ENCODE results near the gene TAP2.
A peak's percentile ranks its signal among the peaks of the same experiment; 100 is the strongest.
"Not testable (repeated sequence)": the region's sequence is repeated elsewhere in the genome, so short reads cannot be mapped to it uniquely, and the experiment has no call there.

Gene TAP2

DNA sequence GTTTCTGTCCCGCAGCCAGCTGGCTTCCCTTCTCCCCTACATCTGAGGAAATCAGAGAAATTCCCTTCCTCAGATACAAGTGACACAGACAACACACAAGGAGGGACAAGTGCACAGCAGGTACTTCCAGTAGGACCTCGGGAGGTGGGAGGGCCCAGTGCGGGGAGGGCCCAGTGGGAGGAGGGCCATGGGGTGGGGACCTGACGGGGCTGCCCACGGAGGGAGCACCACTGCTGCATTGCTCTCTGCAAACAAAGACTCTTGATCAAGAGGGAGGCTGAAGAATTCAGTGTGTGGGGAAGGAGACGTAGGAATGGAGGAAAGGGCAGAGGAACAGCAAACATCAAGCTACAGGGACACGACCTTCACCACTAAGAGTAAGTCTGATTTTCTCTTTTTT lies 9.0 kb downstream of the TAP2 start:
- H3K4me1 ChIP-seq (ENCODE audit: control insufficient read depth in 1 of 2, insufficient read depth in 2 of 2, low read length in 2 of 2), result no peaks in the 10 kb centered on the region
- H3K36me3 ChIP-seq (ENCODE audit: control insufficient read depth in 1 of 2, insufficient read depth in 2 of 2, low read length in 2 of 2), result peaks cover 40 to 54% of the 10 kb centered on the region in 2 donors
- no peak overlapping the region for H3K4me3 ChIP-seq (ENCODE audit: low read depth in 1 of 2, low read length in 2 of 2)
- H3K9me3 ChIP-seq (ENCODE audit: control insufficient read depth in 1 of 2, low read length in 2 of 2), result no peaks in the 10 kb centered on the region
- no peak overlapping the region for H3K27ac ChIP-seq (ENCODE audit: low read length)
- H3K27me3 ChIP-seq (ENCODE audit: low read depth, low read length), result no peaks in the 10 kb centered on the region

DNA sequence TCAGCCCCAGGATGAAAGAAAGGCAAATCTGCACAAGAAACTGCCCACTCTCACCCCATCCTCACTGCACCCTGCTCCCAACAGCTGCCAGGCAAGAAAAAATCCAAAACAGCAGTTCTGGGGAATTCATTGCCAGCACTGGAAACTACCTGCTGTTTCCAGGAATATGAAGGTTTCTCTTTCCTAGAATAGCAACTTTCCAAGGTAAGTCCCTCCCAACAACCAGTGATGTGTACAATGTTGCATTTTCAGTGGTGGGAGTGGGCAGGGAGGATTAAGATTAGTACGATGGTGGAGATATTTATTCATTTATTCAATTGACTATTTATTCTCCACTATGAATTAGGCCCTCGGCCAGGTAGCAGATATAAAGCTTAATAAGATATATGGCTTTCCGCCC lies 11.5 kb downstream of the TAP2 start:
- Histone ChIP-seq H3K27me3 (ENCODE audit: low read depth, low read length) (no peaks in the 10 kb centered on the region), H3K27ac (ENCODE audit: low read length) (no peak overlapping the region), H3K36me3 (ENCODE audit: control insufficient read depth in 1 of 2, insufficient read depth in 2 of 2, low read length in 2 of 2) (peaks cover 35 to 46% of the 10 kb centered on the region in 2 donors), H3K9me3 (ENCODE audit: control insufficient read depth in 1 of 2, low read length in 2 of 2) (no peaks in the 10 kb centered on the region), H3K4me1 (ENCODE audit: control insufficient read depth in 1 of 2, insufficient read depth in 2 of 2, low read length in 2 of 2) (no peaks in the 10 kb centered on the region), H3K4me3 (ENCODE audit: low read depth in 1 of 2, low read length in 2 of 2) (no peak overlapping the region)

DNA sequence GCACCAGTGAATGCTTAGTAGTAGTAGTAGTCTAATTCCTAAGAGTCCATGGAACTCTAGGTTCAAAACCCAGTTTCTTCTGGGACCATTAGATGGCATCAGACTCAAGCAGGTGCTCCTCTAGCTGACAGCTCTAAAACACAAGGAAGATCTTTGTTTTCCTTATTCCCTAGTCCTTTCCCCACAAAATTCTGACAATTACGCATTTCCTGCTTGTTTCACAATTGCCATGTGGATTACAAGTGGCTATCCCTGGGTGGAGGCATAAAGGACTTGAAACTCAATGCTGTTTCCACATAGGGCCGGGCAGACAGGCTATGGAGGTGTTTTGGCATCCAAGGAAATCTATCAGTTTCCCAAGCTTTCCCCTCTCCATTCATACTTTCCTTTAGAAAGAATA lies 12.6 kb downstream of the TAP2 start:
- peaks cover 24 to 36% of the 10 kb centered on the region in 2 donors for H3K36me3 ChIP-seq (ENCODE audit: control insufficient read depth in 1 of 2, insufficient read depth in 2 of 2, low read length in 2 of 2)
- no peaks in the 10 kb centered on the region for H3K27me3 ChIP-seq (ENCODE audit: low read depth, low read length)
- H3K4me1 ChIP-seq (ENCODE audit: control insufficient read depth in 1 of 2, insufficient read depth in 2 of 2, low read length in 2 of 2), result no peaks in the 10 kb centered on the region
- H3K27ac ChIP-seq (ENCODE audit: low read length), result no peak overlapping the region
- no peak overlapping the region for H3K4me3 ChIP-seq (ENCODE audit: low read depth in 1 of 2, low read length in 2 of 2)
- no peaks in the 10 kb centered on the region for H3K9me3 ChIP-seq (ENCODE audit: control insufficient read depth in 1 of 2, low read length in 2 of 2)

DNA sequence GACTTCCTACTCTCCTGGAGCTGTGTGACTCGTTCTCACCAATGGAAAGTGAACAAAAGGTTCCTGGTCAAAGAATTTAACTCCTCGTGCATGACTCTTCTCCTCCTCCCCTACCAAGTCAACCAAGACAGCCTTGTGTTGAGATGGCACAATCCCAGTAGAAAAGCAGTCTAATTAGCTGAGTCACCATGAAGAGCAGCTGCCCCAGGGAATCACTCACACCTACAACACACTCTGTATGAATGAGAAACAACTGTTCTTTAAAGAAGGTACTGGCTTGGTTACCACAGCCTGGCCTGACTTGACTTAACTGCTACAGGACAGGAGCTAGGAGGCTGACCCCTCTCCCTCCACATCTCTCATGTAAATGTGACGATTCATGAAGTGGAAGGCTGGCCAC lies 18.8 kb downstream of the TAP2 start:
- no peak overlapping the region for H3K27ac ChIP-seq (ENCODE audit: low read length)
- H3K9me3 ChIP-seq (ENCODE audit: control insufficient read depth in 1 of 2, low read length in 2 of 2), result no peaks in the 10 kb centered on the region
- no peaks in the 10 kb centered on the region for H3K4me1 ChIP-seq (ENCODE audit: control insufficient read depth in 1 of 2, insufficient read depth in 2 of 2, low read length in 2 of 2)
- no peaks in the 10 kb centered on the region for H3K27me3 ChIP-seq (ENCODE audit: low read depth, low read length)
- no peaks in the 10 kb centered on the region for H3K36me3 ChIP-seq (ENCODE audit: control insufficient read depth in 1 of 2, insufficient read depth in 2 of 2, low read length in 2 of 2)
- no peak overlapping the region for H3K4me3 ChIP-seq (ENCODE audit: low read depth in 1 of 2, low read length in 2 of 2)

DNA sequence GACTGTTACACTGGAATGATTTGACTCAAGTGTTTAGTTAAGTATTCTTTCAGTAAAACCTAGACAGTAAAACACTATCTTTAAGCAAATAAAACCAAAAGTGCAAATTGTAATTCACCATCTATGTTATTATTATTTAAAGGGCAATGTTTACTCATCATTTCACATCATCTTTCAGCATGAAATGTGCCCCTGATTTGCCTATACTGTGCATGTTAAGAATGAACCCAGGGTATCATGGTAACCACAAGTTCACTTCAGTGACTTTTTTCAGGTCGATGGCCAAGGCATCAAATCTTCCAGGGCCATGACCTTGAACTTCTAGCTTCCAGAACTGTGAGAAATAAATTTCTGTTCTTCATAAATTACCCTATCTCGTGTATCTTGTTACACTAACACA lies 19.7 kb downstream of the TAP2 start:
- Histone ChIP-seq H3K4me3 (ENCODE audit: low read depth in 1 of 2, low read length in 2 of 2) (no peak overlapping the region), H3K27me3 (ENCODE audit: low read depth, low read length) (no peaks in the 10 kb centered on the region), H3K27ac (ENCODE audit: low read length) (no peak overlapping the region), H3K36me3 (ENCODE audit: control insufficient read depth in 1 of 2, insufficient read depth in 2 of 2, low read length in 2 of 2) (no peaks in the 10 kb centered on the region), H3K9me3 (ENCODE audit: control insufficient read depth in 1 of 2, low read length in 2 of 2) (no peaks in the 10 kb centered on the region), H3K4me1 (ENCODE audit: control insufficient read depth in 1 of 2, insufficient read depth in 2 of 2, low read length in 2 of 2) (no peaks in the 10 kb centered on the region)

DNA sequence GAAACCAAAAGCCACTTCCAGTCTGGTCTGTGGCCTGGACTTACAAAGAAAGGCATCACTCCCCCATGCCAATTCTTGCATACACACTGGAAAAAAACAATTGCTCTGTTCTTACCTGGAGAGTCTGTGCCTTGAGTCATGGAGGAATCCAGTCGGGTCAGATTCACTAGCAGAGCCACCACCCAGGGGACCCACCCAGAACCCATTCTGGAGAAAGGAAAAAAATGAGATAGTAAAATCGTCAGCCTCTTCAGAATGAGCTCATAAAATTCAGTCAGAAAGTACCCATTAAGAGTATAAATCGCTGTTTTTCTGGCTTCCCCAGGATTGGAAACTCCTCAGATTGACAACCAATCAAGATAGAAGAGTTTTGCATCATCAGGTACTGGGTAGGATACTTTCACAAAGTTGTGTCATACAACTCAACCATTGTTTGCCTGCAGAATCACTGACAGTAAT lies 21.8 kb downstream of the TAP2 start, which contains the start of gene HLA-DOB:
TSS of gene HLA-DOB (minus strand) at position 257 of the 459 bp plus-strand sequence. CDS start at position 206, 51 bp downstream.
- no peak within 1 kb of the TSS for H3K27ac ChIP-seq (ENCODE audit: low read length)
- H3K4me3 ChIP-seq (ENCODE audit: low read depth in 1 of 2, low read length in 2 of 2), result peak within 1 kb of the TSS in 1 of 2 donors; percentile 37
- H3K27me3 ChIP-seq (ENCODE audit: low read depth, low read length), result no peaks in the 10 kb centered on the region
- H3K9me3 ChIP-seq (ENCODE audit: control insufficient read depth in 1 of 2, low read length in 2 of 2), result no peaks in the 10 kb centered on the region
- H3K36me3 ChIP-seq (ENCODE audit: control insufficient read depth in 1 of 2, insufficient read depth in 2 of 2, low read length in 2 of 2), result no peaks in the 10 kb centered on the region
- no peaks in the 10 kb centered on the region for H3K4me1 ChIP-seq (ENCODE audit: control insufficient read depth in 1 of 2, insufficient read depth in 2 of 2, low read length in 2 of 2)

DNA sequence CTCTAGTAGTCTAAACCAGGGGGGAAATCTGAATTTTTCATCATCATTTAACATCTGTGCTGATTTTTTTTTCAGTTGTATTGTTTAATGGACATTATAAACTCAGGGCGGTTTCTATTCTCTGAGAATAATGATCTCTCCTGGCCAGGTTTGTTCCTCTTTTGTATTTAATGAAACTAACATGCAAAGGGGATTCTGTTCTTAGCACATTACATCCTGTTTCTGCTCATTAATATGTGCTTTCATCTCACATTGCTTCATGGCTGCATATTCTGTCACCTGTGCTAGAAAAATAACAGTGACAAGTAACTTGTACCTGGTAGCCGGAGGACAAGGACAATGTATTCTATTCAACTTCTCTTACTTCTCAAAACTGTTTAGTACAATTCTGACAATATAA lies 22.5 kb downstream of the TAP2 start:
- Histone ChIP-seq H3K36me3 (ENCODE audit: control insufficient read depth in 1 of 2, insufficient read depth in 2 of 2, low read length in 2 of 2) (no peaks in the 10 kb centered on the region), H3K4me3 (ENCODE audit: low read depth in 1 of 2, low read length in 2 of 2) (no peak overlapping the region), H3K27me3 (ENCODE audit: low read depth, low read length) (no peaks in the 10 kb centered on the region), H3K27ac (ENCODE audit: low read length) (no peak overlapping the region), H3K9me3 (ENCODE audit: control insufficient read depth in 1 of 2, low read length in 2 of 2) (no peaks in the 10 kb centered on the region), H3K4me1 (ENCODE audit: control insufficient read depth in 1 of 2, insufficient read depth in 2 of 2, low read length in 2 of 2) (no peaks in the 10 kb centered on the region)

DNA sequence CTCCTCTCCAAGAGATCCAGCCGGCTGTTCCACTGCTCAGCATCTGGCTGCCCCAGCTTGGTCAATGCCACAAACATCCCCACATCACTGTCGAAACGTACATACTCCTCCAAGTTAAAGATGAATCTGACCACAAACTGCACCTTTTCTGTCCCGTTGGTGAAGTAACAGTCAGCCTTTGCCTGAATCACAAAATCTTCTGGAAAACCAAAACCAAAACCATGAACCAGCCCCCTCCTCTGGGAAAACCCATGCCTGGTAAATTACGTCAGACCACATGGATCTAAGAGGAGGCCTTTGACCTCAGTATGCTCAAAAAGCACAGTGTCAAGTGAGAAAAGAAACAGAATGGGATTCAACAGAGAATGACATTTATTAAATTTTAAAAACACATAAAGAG lies 23.4 kb downstream of the TAP2 start:
- Histone ChIP-seq H3K36me3 (ENCODE audit: control insufficient read depth in 1 of 2, insufficient read depth in 2 of 2, low read length in 2 of 2) (no peaks in the 10 kb centered on the region), H3K4me1 (ENCODE audit: control insufficient read depth in 1 of 2, insufficient read depth in 2 of 2, low read length in 2 of 2) (no peaks in the 10 kb centered on the region), H3K27me3 (ENCODE audit: low read depth, low read length) (no peaks in the 10 kb centered on the region), H3K4me3 (ENCODE audit: low read depth in 1 of 2, low read length in 2 of 2) (no peak overlapping the region), H3K27ac (ENCODE audit: low read length) (no peak overlapping the region), H3K9me3 (ENCODE audit: control insufficient read depth in 1 of 2, low read length in 2 of 2) (no peaks in the 10 kb centered on the region)

DNA sequence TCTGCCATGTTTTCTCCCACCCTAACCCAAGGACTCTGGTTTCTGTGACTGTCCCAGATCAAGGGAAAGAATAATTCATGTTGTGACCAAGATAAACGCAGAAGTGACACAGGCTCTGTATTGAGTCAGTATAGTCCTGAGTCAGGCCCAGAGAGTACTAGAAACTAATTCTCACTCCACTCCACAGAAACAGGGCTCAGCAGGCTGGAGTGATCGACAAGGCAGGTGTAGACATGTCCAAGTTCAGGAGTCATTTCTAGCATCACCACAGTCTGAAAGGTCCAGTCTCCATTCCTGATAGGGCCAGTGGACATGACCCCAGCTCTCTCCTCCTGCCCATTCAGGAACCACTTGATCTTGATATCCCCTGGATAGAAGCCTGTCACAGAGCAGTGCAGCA lies 24.4 kb downstream of the TAP2 start:
- H3K36me3 ChIP-seq (ENCODE audit: control insufficient read depth in 1 of 2, insufficient read depth in 2 of 2, low read length in 2 of 2), result no peaks in the 10 kb centered on the region
- H3K27ac ChIP-seq (ENCODE audit: low read length), result no peak overlapping the region
- H3K27me3 ChIP-seq (ENCODE audit: low read depth, low read length), result no peaks in the 10 kb centered on the region
- H3K4me3 ChIP-seq (ENCODE audit: low read depth in 1 of 2, low read length in 2 of 2), result no peak overlapping the region
- no peaks in the 10 kb centered on the region for H3K9me3 ChIP-seq (ENCODE audit: control insufficient read depth in 1 of 2, low read length in 2 of 2)
- H3K4me1 ChIP-seq (ENCODE audit: control insufficient read depth in 1 of 2, insufficient read depth in 2 of 2, low read length in 2 of 2), result no peaks in the 10 kb centered on the region

DNA sequence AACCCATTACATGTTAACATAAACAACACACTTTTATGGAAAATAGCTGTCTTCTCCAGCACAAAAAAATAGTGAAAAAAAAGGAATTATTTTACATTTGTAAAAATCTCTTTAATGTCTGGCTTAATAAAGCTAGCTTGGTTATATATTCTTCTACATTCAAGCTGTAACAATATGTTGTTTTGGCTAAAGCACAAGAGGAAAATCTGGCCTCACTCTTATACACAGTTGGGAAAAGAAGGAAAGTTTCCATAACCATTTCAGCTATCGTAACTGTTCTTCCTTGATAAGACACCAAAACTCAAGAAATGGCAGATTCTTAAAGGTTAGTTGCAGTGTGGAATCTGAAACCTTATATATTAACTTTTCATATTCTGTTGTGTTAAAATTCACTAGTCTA lies 29.4 kb downstream of the TAP2 start:
- no peaks in the 10 kb centered on the region for H3K4me1 ChIP-seq (ENCODE audit: control insufficient read depth in 1 of 2, insufficient read depth in 2 of 2, low read length in 2 of 2)
- no peak overlapping the region for H3K27ac ChIP-seq (ENCODE audit: low read length)
- H3K9me3 ChIP-seq (ENCODE audit: control insufficient read depth in 1 of 2, low read length in 2 of 2), result no peaks in the 10 kb centered on the region
- no peaks in the 10 kb centered on the region for H3K27me3 ChIP-seq (ENCODE audit: low read depth, low read length)
- H3K4me3 ChIP-seq (ENCODE audit: low read depth in 1 of 2, low read length in 2 of 2), result no peak overlapping the region
- H3K36me3 ChIP-seq (ENCODE audit: control insufficient read depth in 1 of 2, insufficient read depth in 2 of 2, low read length in 2 of 2), result no peaks in the 10 kb centered on the region

DNA sequence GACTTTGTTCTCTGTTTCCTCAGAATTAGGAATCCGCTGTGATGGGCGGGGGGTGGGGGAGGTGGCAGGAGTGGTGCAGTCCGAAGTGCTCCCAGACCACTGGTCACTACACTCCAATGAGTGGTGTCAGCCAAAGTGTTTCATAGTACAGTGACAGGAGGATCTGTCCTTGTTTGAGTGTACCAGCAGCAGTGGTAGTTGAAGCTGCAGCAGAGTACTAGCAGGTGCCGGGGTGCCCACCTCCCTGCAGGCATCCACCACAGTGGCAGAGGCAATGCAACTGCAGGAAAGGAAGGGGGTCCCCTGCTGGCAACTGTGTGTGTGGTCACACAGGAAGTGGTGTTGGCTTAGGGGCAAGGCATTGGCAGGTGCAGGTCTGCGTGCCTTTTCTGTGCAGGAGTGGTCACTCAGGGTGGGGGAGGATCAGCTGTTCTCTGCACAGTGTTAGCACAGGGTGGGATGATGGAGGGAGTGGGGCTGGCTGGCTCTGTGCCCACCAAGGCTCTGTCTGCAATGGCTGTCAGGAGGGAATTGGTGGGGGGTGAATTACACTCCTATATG lies 31.4 kb downstream of the TAP2 start:
- no peaks in the 10 kb centered on the region for H3K4me1 ChIP-seq (ENCODE audit: control insufficient read depth in 1 of 2, insufficient read depth in 2 of 2, low read length in 2 of 2)
- no peak overlapping the region for H3K4me3 ChIP-seq (ENCODE audit: low read depth in 1 of 2, low read length in 2 of 2)
- H3K36me3 ChIP-seq (ENCODE audit: control insufficient read depth in 1 of 2, insufficient read depth in 2 of 2, low read length in 2 of 2), result no peaks in the 10 kb centered on the region
- no peaks in the 10 kb centered on the region for H3K9me3 ChIP-seq (ENCODE audit: control insufficient read depth in 1 of 2, low read length in 2 of 2)
- H3K27me3 ChIP-seq (ENCODE audit: low read depth, low read length), result no peaks in the 10 kb centered on the region
- no peak overlapping the region for H3K27ac ChIP-seq (ENCODE audit: low read length)

DNA sequence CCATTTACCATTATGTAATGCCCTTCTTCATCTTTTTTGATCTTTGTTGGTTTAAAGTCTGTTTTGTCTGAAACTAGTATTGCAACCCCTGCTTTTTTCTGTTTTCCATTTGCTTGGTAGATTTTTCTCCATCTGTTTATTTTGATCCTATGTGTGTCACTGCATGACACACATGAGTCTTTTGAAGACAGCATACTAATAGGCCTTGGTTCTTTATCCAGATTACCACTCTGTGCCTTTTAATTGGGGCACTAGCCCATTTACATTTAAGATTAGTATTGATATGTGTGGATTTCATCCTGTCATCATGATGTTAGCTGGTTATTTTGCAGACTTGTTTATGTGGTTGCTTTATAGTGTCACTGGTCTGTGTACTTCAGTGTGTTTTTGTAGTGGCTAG lies 33.1 kb downstream of the TAP2 start:
- H3K4me3 ChIP-seq (ENCODE audit: low read depth in 1 of 2, low read length in 2 of 2); H3K27me3 ChIP-seq (ENCODE audit: low read depth, low read length); H3K9me3 ChIP-seq (ENCODE audit: control insufficient read depth in 1 of 2, low read length in 2 of 2); H3K36me3 ChIP-seq (ENCODE audit: control insufficient read depth in 1 of 2, insufficient read depth in 2 of 2, low read length in 2 of 2); H3K4me1 ChIP-seq (ENCODE audit: control insufficient read depth in 1 of 2, insufficient read depth in 2 of 2, low read length in 2 of 2); H3K27ac ChIP-seq (ENCODE audit: low read length): not testable (repeated sequence)
